HG02798 (cell line): ENCODE data around the gene KDR.

Experiments used
- ATAC-seq: cut with Tn5 transposase; IDR thresholded peaks from one replicate; pipeline ENCODE4 v1.9.1; 2021; ENCODE audit warnings: mild to moderate bottlenecking; ENCODE audit not compliant: unreplicated experiment, poor library complexity

Gene KDR

GRCh38 chr4:55125087-55125721 is at the start of gene KDR:
Gene KDR (minus strand): TSS chr4:55125595. CDS start chr4:55125293, 302 bp downstream.
- ATAC-seq = no peak

- ATAC-seq = no peak
Measured at GRCh38 chr4:55173580-55173979, 48.2 kb upstream of the KDR start.

GRCh38 chr4:55172694-55173287 is 47.4 kb upstream of the KDR start:
- no peak for ATAC-seq

- ATAC-seq = no peak
Measured at GRCh38 chr4:55170462-55170861, 45.1 kb upstream of the KDR start.

DNA sequence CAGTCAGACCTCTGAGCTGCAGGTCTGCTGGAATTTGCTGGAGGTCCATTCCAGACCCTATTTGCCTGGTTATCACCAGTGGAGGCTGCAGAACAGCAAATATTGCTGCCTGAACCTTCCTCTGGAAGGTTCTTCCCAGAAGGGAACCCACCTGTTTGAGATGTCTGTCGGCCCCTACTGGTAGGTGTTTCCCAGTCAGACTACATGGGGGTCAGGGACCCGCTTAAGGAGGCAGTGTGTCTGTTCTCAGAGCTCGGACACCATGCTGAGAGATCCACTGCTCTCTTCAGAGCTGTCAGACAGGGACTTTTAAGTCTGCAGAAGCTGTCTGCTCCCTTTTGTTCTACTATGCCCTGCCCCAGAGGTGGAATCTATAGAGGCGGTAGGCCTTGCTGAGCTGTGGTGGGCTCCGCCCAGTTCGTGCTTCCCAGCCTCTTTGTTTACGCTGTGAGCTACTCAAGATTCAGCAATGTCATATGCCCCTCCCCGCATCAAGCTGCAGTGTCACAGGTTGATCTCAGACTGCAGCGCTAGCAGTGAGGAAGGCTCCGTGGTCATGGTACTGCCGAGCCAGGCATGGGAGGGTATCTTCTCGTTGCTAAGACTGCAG is 44.1 kb upstream of the KDR start:
- ATAC-seq = no peak

GRCh38 chr4:55162396-55162795 is 37.0 kb upstream of the KDR start:
- no peak for ATAC-seq

DNA sequence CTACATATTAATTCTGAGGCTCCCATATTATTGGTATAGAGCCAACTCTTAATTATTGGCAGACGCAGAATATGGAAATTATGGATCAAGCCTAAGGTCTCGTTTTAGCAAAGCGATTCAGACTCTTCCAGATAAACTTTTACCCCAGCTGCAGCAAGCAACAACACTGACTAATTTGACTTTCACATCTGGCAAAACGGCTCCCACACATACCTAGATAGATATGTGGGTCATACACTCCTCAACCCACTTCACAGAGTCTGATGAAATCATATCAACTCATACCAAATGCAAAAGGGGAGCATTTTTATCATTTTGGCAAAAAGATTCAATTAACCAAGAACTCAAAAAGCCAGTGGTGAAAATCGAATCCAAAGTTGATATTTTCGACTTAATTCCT is 36.3 kb upstream of the KDR start:
- no peak for ATAC-seq

GRCh38 chr4:55159851-55160250 is 34.5 kb upstream of the KDR start:
- no peak for ATAC-seq

- no peak for ATAC-seq
Measured at GRCh38 chr4:55158957-55159356, 33.6 kb upstream of the KDR start.

DNA sequence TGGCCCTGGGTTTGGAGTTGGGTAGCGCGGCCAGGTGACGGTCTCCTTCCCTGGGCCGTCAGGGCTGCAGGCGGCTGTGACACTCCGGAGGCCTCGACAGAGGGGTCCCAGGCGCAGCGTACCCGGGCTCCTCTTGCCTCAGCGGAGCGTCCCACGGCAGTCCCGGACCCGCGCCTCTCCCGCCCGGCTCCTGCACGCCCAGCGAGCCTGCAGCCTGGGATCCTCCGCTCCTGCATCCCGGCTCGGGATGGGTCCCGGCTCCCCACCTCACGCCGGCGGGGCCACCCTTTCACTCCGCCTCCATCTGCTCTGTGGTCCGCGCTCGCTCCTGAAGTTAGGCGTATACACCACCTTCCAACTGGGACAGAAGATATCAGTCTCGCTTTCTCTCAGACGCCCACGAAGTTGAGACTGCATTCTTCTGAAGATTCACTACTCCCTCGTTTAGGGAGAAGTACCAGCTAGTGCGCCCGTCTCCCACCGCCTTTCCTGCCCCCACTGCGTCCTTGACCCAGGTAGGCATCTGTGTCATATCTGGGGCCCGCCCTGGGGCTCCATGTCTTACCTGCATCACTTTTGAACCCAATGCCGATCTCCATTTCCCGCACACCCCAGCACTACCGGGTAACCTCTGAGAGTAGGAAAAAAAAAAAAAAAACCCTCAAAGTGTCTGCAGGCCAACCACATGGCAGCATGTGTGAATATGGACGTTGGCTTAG is 32.3 kb upstream of the KDR start:
- ATAC-seq = no peak

DNA sequence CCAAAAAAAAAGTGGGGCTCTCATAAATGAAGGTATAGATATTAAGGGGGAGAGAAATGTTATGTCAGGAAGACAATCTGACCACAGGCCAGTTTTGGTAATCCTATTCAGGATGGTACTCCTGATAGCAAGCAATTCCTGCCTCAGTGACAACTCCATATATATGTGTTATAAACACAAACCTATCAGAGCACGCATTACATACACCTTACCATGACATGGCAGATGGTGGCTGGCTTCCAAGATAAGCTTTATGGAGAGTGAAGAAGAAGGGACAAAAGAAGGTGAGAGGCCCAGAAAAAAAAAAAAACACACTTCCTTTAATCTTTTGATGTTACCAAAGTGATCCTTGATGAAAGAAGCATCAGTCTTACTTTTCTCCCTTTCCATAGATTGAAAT is 29.5 kb upstream of the KDR start:
- ATAC-seq = no peak

- ATAC-seq = no peak
Measured at GRCh38 chr4:55154290-55154880, 29.0 kb upstream of the KDR start.

GRCh38 chr4:55143858-55144257 is 18.5 kb upstream of the KDR start:
- no peak for ATAC-seq

GRCh38 chr4:55138367-55138766 is 13.0 kb upstream of the KDR start:
- no peak for ATAC-seq

DNA sequence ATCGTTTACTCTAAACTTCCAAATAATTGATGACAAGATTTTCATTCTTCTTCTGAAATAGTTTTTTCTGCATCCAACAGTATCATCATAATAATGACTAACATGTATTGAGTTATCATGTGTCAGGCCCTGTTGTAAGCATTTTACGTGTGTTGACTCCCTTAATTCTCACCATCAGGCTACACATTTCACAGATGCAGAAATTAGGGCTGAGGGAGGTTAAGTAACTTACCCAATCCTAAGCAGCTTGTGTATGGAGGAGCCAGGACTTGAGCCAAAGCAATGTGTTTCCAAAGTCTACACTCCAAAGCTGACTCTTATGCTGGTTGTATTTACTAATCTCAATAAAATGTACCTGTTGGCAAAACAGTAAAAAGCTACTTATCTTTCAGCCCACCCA is 11.2 kb upstream of the KDR start:
- ATAC-seq = no peak

DNA sequence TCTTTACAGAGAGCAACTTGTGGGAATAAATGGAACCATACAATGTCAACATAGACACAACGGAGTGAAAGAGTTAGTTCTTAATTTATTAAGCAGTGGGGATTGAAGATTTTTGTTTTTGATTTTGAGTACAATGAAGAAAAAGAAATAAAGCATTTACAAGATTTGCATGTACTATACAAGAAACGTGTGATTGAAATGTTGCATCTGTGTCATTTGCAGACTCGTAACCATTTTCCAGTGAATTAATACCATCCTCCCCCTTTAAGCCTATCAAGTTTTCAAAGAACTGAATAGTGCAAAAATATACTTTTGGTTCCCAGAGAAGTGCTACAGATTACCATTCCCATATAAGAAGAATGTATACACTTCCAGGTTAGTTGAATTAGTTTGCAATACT is 8.6 kb upstream of the KDR start:
- ATAC-seq = no peak

DNA sequence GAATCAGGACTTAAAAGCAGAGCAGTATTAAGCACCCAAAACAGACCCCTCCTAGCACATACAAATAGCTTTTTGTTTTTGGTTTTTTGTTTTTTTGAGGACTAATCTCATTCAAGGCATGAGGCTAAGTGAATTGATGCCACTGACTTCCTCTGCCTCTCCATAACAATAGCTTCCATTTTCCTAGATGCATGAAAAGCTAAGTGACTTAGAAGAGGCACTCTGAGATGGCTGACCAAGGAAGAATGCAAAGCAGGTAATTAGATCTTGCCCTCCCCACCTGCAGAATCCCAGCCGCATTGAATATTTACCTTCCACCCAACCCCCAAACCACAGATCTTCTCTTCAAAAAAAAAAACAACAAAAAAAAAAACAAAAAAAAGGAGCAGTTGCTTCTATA is 7.4 kb upstream of the KDR start:
- ATAC-seq = no peak

DNA sequence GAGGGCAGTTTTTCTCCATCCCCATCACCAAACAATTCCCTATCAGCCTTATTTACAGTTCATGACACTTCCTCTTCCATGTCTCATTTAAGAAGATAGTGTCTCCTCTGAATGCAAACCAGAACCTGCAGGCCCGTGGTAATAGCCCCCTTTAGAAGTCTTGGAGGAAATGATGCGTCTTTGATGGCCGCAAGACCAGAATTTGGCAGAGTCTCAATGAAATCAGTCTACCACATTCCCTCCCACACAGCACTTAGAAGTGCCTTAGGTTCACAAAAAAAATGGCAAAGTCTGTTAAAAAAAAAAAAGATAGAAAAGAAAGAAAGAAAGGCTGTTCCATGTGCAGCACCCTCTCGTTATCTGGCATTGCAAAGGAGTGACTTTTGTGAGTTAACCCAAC is 2.1 kb upstream of the KDR start:
- no peak for ATAC-seq

- no peak for ATAC-seq
Measured at GRCh38 chr4:55127053-55127452, 1.7 kb upstream of the KDR start.

GRCh38 chr4:55125763-55126541 is 557 bp upstream of the KDR start:
- ATAC-seq = no peak
